HG03521 (cell line): ENCODE data around the gene SYCN.
"Not testable (repeated sequence)": the region's sequence is repeated elsewhere in the genome, so short reads cannot be mapped to it uniquely, and the experiment has no call there.

Experiments
- ATAC-seq: cut with Tn5 transposase; IDR thresholded peaks from one replicate; pipeline ENCODE4 v1.9.1; 2021; ENCODE audit warnings: mild to moderate bottlenecking, moderate library complexity; ENCODE audit not compliant: unreplicated experiment

Gene SYCN

DNA sequence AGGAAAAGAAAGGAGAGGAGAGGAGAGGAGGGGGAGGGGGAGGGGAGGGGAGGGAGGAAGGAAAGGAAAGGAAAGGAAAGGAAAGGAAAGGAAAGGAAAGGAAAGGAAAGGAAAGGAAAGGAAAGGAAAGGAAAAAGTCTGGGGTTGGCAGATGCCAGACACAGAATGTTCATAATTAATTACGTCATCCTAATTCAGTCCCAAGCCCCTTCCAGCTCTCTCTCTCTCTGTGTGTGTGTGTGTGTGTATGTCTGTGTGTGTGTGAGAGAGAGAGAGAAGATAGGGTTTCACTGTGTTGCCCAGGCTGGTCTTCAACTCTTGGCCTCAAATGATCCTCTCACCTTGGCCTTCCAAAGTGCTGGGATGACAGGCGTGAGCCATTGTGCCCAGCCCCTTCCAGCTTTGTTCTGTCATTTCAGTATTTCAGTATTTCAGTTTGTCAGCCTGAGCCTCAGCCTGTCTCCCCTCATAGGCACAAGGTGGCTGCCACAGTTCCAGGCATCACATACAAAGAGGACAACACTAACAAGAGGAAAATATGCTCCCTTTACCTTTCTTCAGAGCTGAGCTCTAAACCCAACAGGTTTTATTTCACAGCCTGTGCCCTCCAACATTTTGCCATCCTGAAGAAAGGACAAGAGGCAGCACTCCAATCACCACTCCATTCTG, 26.2 kb upstream of the SYCN start:
- ATAC-seq = no peak

DNA sequence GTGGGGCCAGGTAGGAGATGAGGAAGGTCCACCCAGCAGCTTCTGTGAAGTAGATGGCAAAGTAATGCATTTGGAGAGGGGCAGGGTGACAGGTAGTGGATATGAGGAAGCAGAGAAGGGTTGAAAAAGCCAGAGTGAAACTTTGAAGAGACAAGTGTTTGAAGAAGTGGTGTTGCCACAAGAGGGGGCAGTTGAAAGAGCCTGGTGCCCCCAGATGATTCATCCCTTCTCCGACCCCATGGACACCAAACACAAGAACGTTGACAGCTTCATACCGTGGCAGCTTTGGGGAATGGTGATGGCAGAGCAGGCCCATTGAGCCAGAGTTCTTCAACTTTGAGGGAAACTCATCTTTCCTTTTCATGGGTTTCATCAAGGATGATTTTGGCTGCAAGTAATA, 20.8 kb upstream of the SYCN start:
- ATAC-seq = no peak

DNA sequence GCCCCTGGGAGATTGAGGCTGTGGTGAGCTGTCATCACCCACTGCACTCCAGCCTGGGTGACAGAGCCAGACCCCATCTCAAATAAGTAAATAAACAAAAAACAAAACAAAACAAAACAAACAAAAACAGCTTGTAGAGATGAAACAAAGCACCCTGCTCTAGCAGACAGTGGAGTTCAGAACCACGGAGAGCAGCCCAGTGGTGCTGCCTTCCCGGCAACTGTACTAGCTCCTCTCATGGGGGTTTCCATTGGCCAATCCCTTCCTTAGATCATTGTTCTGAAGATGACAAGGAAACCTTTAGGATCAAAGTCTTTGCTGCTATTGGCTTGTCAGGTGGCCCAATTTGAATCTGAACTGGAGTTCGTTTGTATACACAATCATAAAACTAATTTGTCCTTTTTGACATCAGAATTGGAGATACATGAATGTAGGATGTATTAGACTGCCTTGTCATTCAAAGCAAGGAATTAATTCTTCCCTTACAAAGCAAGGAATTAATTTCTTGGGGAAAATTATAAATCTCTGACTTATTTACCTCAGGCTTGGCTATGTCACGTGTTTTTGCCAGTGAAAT, 19.7 kb upstream of the SYCN start:
- ATAC-seq = no peak

DNA sequence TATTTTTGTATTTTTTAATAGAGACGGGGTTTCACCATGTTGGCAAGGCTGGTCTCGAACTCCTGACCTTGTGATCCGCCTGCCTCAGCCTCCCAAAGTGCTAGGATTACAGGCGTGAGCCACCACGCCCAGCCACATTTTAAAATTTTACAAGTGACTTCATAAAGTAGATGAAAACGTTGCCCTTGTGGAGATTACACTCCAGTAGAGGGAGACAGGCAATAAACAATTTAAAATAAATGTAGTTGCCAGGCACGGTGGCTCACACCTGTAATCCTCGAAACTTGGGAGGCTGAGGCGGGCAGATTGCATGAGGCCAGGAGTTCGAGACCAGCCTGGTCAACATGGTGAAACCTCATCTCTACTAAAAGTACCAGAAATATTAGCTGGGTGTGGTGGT, 15.0 kb upstream of the SYCN start:
- not testable (repeated sequence) for ATAC-seq

DNA sequence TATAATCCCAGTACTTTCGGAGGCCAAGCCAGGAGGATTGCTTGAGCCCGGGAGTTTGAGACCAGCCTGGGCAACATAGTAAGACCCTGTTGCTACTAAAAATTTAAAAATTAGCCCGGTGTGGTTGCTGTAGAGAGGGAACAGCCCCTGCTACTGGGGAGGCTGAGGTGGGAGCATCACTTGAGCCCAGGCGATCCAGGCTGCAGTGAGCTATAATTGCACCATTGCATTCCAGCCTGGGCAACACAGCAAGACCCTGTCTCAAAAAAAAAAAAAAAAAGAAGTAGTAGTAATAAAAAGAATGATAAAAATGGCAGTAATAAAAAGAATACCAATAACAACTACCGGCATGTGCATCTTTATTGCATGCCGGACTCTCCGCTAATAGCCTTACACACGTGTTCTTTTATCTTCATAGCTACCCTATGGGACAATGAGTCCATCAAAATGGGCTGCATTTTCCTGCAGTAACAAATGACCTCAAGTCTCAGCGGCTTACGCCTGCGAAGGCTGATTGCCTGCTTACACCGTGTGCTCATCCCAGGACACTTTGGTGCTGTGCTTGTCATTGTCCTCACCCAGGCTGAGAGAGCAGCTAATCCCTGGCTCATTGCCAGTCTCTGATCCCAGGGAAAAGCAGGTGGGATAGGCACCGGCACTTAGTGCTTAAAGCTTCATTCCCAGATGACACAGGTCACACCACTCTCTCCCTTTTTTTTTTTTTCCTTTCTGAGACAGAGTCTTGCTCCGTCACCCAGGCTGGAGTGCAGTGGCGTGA, 14.4 kb upstream of the SYCN start:
- ATAC-seq = no peak

DNA sequence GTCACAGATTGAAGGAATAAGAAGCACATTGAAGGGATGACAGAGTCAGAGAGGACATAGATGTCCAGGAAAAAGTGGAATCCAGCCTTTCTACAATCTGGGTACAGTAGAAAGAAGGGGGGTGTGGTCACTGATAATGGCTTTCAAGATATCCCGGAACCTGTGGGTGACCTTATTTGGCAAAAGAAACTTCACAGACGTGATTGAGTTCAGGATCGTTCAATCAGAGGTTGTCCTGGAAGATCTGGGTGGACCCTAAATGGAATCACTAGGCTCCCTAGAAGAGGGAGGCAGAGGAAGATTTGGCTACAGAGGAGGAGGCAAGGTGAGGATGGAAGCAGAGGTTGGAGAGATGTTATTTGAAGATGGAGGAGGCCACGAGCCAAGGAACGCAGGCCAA, 13.0 kb upstream of the SYCN start:
- no peak for ATAC-seq

DNA sequence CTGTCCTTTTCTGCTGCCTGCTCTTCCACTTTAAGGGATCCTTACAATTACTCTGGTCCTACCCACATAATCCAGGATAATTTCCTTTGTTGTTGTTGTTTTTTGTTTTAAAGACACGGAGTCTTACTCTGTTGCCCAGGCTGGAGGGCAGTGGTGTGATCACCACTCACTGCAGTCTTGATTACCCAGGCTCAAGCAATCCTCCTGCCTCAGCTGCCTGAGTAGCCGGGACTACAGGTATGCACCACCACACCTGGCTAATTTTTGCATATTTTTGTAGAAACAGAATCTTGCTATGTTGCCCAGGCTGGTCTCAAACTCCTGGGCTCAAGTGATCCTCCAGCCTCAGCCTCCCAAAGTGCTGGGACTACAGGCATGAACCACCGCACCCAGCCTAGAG, 11.3 kb upstream of the SYCN start:
- not testable (repeated sequence) for ATAC-seq

DNA sequence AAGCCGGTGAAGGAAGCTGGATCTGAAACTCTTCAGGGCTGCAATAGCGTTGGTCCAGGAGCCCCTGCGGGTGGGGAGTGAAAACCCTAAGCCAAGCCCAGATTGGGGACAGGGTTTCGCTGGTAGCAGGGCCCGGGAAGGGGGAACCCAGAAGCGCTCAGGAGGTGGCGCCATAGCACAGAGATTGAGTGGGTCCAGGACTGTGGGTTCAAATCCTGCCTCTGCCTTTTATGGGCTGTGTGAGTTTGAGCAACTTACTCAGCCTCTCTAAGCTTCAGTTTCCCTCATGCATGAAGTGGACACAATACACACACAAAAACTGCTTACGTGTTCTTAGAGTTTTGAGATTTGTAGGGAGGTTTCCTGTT, 8.3 kb upstream of the SYCN start:
- ATAC-seq = no peak

DNA sequence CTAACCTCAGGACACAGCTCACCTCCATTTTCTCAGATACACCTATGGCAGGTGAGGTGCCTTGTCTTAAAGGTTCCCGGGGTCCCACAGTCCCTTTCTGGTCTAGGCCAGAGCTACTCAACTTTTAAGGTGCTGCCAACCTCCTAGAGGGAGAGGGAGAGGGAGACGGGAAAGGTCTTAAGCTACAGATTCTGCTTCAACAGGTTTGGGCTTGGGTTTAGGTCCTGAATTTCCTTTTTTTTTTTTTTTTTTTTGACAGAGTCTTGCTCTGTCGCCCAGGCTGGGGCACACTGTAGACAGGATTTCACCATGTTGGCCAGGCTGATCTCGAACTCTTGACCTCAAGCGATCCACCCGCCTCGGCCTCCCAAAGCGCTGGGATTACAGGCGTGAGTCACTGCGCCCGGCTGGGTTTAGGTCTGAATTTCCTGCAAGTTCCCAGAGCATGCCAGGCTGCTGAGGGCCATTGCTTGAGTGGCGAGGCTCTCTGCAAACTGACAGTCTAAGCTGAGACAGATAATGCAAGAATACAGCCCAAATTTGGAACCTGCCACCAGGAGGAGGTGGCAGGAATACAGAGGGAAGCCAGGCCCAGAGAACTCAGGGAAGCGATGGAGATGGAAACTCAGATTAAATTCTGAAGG, 7.8 kb upstream of the SYCN start:
- ATAC-seq = no peak

DNA sequence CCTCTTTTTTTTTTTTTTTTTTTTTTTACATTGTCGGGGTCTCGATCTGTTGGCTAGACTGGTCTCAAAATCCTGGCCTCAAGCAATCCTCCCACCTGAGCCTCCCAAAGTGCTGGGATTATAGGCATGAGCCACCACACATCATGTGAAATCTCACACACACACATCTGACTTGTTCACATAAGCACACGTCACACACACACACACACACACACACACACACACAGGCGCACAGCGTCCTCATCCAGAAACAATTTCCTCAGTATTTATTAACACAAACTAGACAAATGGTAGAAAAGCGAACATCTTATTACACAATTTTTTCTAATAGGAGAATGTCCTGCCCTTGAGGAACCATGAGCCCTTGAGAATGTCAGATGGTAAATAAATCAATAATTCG, 5.1 kb upstream of the SYCN start:
- no peak for ATAC-seq

DNA sequence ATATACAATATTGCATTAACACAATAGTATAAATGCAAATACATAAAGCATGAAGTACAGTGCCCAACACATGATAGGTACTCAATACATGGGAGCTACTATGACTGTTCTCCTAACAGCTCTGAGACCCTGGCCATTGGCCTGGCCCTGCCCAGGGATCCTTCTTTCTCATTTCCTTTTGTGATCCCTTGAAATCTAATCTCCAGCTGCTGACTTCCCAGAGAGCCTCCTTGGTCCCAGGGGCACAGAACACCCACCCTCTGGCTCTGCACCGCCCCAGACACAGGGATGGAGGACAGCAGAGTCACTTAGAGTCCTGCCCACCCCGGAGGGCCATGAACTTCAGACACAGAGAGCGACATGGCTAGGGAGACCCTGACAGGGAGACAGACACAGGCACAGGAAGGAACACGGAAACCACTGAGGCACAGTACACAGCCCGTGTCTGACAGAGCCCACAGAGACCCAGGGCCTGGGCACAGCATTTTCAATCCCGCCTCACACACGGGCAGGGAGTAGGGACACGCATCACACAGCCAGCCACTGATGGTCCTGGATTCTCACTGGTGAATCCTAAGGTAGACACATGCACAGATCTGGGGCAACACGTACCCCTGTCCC, 4.2 kb upstream of the SYCN start:
- no peak for ATAC-seq

DNA sequence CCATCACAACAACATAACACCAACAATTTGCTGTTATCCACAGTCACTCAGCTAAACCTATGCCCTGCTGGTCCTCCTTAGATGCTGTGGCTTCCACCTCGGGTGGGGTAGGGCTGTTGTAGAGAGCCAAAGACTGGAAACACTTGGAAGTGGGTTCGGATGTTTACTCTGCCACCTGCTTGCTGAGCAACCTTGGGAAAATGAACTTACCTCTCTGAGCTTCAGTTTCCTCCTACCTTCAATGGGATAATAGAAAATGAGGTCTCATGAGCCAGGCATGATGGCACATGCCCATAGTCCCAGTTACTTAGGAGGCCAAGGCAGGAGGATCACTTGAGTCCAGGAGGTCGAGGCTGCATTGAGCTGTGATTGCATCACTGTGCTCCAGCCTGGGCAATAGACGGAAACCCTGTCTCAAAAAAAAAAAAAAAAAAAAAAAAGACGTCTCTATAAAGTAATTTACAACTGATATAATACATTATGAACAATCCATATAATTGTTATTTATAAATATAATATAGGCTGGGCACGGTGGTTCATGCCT, 3.3 kb upstream of the SYCN start:
- no peak for ATAC-seq

DNA sequence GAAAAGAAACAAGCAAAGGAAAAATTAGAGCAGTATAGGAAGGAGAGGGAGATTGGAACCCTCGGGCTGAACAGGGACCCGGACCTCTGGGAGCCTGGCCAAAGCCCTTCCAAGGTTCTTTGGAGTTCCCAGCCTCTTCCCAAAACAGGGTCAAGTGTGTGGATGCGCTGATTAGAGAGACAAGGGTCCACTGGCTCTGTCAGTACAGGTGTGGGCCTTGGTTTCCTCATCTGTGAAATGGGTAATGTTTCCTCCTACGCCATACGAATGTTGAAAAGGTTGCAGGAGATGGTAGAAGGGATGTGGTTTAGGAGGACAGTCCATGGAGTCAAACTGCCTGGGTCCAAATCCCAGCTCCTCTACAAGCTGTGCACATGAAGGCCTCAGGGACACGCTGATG, 2.1 kb upstream of the SYCN start:
- no peak for ATAC-seq

DNA sequence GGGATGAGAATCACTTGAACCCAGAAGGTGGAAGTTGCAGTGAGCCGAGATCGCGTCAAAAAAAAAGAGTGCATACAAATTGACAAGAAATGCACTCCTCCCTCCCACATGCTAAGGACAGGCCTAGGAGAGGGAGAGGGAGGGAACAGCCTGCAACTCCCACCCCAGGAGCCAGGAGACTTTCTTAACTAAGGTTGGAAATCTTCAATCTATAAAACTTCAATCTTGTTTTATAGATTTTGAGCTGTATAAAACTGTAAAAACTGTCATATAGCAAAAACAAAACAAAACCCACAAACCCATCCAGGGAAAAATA, 1.3 kb upstream of the SYCN start:
- ATAC-seq = no peak

DNA sequence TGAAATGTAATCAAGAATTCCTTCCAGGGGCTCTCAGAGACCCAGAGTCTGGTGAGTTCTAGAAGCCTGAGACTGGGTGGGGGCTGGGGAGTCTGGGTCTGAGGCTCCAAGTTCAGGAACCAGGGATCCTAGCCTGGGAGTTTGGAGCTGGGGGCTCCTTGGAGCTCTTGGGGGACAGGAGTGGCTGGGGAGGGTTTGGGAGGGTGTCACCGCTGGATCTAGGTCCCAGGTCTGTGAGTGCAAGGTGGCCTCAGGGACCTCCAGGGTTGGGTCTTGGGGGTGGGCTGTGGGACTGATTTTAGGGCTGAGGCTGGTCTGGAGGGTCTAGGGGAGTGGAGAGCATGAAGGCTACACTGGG, 1.1 kb downstream of the SYCN start:
- no peak for ATAC-seq

DNA sequence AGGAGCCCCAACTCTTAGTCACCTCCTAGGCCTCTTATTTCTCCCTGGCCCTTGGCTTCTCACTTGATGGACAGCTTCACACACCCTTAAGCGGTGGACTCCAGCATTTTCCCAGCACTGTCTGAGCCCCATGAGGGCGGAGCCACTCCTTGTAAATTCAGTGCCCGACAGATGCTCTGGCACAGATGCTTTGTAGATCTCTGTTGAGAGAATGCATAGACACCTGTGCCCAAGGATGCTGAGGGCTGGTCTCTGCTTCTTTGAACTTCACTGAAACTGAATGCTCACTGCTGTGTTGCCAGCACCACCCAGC, 3.3 kb downstream of the SYCN start:
- no peak for ATAC-seq

DNA sequence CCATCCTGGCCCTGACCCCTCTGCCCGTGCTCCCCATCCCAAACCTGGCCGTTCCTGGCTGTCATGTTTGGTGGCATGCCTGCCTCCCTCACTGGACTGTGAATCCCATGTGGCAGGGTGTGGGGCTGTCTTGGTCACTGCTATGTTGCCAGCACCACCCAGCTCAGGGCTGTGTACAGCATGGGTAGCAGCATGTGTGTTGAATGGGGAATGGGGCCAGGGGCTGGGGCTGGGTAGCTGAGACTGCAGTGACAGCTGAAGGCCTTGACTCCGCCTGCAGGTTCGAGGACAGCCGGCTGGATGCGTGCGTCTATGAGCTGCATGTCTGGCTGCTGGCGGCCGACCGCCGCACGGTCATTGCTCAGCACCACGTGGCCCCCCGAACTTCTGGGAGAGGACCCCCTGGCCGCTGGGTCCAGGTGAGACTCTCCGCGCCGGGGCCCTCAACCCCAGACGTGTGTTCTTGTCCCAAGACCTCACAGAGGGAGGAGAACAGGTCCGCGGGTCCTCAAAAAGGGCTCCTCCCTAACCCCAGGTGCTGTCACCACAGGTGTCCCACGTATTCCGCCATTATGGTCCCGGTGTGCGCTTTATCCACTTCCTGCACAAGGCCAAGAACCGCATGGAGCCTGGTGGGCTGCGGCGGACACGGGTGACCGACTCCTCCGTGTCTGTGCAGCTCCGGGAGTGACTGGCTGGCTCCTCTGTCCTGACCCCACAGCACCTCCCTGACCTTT, 3.8 kb downstream of the SYCN start:
- no peak for ATAC-seq

DNA sequence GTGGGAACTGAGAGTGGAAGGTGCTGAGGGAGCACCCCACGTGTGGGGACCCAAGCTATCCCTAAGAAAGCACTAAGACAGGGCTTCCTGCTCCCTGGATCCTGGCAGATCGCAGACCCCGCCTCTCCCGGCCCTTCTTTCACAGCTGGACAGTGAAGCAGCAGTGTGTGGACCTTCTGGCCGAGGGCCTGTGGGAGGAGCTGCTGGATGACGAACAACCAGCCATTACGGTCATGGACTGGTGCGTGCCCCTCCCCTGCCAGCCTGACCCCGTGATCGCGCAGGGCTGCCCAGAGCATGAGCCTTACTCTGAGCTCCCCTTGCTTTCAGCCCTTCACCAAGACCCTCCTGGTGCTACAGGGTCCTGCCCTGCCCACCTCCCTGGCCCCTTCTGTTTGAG, 5.0 kb downstream of the SYCN start:
- ATAC-seq = no peak

DNA sequence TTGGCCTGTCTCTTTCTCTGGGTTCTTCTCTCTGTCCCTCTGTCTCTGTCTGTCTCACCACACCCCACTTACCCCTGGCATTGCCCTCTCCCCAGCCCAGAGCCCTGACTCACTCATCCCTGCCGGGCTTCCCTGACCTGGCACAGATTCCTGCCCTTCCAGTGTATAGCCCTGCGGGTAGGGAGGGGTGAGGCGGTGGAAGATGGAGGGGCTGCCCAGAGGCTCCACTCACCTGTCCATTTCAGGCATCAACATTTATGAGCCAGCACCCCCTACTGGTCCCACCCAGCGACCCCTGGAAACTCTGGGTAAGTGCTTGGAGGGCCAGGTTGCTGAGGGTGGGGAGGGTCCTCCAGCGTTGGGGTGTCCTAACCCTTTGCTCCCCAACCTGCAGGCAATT, 6.3 kb downstream of the SYCN start:
- ATAC-seq = no peak

DNA sequence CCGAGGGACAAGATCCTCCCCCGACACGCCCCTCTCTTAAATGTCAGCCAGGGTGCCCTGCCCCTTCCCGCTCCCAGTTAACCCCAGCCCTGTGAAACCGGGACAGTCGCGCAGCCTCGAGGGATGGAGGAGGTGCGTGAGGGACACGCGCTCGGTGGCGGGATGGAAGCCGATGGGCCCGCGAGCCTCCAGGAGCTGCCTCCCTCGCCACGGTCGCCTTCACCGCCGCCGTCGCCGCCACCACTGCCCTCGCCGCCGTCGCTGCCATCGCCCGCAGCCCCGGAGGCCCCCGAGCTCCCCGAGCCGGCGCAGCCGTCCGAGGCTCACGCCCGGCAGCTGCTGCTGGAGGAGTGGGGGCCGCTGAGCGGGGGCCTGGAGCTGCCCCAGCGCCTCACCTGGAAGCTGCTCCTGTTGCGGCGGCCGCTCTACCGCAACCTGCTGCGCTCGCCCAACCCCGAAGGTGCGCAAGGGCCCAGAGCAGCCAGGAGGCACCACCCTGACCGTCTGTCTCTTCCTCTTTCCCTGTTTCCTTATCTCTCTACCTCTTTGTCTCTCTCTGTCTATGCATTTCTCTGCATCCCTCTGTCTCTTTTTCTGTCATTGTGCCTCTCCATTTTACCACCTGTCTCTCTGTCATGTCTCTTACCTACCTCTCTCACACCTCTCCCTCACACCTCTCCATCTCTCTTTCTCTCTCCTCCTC, 7.1 kb downstream of the SYCN start, which contains the start of gene NCCRP1:
TSS of gene NCCRP1 (plus strand) at position 105 of the 703 bp plus-strand sequence. CDS start at position 124, 19 bp downstream.
- ATAC-seq = no peak
